Stimulated activated CD8-positive, alpha-beta memory T cell treated with anti-CD3 and anti-CD28 coated beads, Interleukin-12 subunit alpha, Interleukin-12 subunit beta, amount 100 ng/mL, for 24 hours (primary cell): Measurements from ENCODE around the gene ILDR2.

Source experiments
- DNase-seq: peaks from one replicate; pipeline ENCODE4 v3.0.0-alpha.2; 2020; ENCODE audit errors: extremely low read depth

Gene ILDR2, protein sequence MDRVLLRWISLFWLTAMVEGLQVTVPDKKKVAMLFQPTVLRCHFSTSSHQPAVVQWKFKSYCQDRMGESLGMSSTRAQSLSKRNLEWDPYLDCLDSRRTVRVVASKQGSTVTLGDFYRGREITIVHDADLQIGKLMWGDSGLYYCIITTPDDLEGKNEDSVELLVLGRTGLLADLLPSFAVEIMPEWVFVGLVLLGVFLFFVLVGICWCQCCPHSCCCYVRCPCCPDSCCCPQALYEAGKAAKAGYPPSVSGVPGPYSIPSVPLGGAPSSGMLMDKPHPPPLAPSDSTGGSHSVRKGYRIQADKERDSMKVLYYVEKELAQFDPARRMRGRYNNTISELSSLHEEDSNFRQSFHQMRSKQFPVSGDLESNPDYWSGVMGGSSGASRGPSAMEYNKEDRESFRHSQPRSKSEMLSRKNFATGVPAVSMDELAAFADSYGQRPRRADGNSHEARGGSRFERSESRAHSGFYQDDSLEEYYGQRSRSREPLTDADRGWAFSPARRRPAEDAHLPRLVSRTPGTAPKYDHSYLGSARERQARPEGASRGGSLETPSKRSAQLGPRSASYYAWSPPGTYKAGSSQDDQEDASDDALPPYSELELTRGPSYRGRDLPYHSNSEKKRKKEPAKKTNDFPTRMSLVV

DNA sequence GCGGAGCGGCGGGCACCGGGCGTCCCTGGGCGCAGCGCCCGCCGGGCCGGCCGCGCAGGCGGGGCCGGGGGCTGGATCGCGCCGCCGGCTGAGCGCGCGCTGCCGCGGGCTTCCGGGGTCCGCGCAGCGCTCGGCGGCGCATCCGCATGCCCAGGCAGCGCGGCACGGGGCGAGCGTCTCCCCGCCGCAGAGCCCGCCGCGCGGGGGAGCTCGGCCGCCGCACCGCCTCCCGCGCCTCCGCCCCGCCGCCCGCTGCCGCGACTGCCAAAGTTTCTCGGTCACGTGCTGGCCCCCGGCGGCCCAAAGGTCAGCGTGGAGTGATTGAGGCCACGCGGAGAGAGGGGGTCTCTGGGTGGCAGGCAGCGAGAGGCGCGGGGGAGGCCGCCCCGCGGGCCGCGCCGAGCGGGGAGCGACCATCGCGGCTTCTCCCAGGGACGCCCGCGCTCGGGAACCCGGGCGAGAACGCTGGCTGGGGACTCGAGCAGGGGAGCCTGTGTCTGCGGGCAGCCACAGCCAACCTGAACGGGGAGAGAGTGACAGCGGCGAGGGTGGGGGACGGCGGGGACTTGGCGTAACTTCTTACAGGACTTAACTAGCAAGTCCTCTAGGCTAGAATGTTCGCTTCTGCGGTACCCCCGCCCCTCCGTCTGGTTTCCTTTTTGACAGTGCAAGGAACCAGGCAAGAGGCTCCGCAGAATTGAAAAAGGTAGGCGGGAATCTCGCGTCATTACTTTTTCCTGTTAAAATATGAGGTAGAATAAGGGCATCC lies at the start of gene ILDR2:
Gene ILDR2, minus strand, starts transcription at position 180 of the 769 bp plus-strand sequence. CDS start 272 bp downstream, outside the sequence.
- peak; percentile 23 for DNase-seq

DNA sequence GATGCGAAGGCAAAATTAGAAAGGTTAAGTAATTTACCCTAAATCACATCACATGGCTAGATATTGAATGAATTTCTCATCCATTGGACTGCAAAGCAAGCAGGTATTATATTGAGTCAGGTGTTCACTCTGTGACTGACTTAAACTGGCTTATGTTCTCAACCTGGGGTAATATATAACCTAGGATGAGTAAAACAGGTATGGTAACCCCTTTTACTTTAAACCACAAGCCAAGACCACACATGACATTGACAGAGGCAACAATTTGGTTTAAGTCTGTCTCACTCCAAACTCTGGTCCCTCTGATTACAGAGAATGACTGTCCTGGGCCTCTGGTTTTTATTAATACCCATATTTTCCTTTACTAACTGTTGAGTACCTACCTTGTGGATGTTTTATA lies 47.0 kb upstream of the ILDR2 start:
- no peak for DNase-seq

DNA sequence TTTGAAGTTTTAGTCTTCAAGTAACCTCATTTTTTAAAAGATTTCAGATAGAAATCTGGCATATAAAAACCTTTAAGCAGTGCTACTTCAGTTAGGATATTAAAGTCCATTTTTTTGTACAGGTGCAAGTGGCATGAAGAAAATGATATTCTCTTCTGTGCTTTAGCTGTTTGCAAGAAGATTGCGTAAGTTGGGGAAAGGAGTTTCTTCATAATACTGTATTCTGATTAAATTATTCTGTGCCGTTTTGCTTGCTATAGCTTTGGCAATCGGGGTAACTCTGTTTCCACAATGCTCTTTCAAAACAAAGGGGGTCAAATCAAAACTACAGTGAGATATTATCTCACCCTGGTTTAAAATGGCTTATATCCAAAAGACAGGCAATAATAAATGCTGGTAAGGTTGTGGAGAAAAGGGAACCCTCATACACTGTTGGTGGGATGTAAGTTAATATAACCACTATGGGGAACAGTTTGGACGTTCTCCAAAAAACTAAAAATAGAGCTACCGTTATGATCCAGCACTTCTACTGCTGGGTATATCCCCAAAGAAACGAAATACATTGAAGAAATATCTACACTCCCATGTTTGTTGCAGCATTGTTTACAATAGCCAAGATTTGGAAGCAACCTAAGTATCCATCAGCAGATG lies 40.9 kb upstream of the ILDR2 start:
- DNase-seq = no peak

DNA sequence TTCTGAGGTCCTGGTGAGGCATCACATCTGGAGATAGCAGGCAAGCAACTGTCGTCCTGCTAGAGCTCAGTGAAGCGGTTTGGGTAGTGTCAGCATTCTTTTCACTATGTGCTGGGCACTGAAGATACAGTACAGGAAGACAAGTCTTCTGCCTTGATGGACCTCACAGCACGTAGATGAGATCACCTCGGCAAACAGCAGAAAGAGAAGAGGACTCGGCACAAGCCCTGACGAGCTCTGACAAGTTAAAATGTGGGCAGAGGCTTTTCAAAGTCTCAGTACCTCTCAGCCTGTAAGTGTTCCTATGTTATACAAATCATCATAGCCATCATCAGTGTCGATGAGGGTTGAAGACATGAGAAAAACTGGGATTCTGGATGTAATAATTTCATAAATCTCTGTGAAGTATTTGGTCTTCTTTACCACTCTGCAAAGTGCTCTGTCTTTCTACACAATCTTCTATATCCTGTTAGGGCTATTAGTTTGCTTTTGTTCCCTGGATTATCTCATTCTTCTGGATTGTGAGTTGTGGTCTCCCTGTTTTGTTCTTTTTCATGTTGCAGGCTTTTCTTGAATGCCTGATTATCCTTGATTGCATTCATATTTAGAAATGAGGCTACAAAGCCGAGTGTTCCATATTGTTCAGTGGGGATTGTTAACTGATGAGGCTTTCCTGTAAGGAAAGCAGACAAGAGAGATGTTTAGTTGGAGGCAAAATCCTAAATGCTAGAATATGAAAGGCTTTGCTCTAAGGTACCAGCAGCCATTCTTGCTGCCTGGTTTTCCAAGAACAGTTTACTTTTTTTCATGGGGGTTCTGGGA lies 38.0 kb upstream of the ILDR2 start:
- DNase-seq = no peak

DNA sequence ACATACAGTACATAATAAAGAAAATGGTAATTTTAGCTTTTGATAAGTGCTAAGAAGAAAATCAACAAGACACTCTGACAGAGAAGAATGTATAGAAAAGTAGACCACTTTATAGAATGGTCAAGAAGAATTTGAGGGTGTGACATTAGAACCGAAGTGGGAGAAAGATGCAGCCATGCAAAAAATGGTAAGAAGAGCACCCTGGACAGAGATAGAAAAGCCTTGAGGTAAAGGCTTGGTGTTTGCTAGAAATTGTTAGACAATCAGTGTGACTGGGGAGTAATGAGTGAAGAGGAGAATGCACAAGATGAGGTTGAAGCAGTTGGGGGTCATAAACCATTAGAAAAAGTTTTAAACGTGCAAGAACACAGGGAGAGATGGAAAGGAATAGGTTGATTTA lies 37.2 kb upstream of the ILDR2 start:
- no peak for DNase-seq

DNA sequence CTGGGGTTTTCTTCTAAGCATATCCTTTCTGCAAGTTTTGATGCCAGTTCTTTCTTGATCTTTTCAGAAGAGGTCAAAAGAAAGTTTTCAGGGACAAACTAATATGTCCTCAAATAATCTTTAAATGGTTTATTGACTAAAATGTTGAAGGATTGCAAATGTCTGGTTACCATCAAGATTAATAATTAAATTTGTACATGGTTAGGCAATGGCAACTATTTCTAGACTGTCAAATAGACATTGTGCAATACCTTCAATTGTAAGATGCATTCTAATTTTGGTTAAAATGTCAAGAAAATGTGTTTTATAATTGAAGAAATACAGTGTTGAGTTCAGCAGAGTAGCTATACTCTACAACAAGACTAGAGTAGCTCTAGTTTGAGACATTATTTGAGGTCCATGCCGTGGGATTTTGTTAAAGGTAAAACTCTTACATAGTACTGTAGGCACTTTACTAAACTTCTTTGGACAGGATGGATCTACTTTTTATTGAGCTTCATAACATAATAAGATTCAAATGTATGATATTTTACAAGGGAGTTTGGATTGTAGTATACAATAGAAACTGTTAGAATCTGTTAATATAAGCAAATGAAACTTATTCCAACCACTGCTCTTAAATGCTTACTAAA lies 36.3 kb upstream of the ILDR2 start:
- no peak for DNase-seq

DNA sequence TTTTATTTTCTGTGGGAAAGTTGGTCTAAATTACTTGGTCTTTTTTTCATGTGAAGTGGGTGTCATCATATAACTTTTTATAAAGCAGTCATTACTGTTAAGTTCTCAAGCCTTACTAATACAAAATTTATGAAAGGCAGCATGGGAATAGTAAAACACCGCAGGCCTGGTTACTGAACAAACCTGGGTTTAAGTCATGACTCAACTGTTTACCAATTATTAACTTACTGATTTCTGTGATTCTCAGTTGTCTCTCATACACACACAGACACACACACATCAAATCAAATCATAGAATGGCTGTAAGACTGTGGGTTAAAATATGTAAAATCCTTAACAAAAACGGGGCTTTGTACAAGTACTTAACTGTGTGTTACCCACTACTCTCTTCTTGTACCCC lies 28.4 kb upstream of the ILDR2 start:
- no peak for DNase-seq

DNA sequence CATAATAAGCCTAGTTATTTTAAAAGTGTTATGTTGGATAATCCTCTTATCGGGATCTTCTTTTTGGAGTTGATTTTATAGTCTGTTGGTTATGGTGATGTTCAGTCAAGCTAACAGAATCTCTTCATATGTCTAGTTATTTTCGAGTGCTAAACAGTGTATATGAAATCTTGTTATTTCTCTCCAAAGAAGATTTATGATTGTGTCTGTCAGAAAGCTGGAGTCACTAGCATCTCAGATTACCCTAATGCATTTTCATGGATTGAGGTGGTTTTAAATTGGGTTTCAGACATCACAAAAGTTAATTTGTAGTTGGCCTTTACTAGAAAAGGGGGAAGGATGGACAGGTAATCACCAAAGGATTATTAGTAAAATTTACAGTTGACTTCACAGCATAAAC lies 27.0 kb upstream of the ILDR2 start:
- DNase-seq = no peak

DNA sequence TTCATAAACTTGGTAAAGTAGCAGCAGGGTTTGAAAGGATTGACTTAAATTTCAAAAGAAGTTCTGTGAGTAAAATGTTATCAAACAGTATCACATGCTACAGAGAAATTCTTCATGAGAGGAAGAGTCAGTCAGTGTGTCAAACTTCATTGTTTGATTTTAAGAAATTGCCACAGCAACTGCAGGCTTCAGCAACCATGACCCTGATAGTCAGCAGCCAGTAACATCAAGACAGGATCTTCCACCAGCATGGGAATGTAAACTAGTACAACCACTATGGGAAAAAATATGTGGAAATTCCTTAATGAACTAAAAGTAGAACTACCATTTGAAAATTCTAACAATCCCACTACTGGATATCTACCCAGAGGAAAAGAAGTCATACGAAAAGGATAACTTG lies 25.2 kb upstream of the ILDR2 start:
- DNase-seq = no peak

DNA sequence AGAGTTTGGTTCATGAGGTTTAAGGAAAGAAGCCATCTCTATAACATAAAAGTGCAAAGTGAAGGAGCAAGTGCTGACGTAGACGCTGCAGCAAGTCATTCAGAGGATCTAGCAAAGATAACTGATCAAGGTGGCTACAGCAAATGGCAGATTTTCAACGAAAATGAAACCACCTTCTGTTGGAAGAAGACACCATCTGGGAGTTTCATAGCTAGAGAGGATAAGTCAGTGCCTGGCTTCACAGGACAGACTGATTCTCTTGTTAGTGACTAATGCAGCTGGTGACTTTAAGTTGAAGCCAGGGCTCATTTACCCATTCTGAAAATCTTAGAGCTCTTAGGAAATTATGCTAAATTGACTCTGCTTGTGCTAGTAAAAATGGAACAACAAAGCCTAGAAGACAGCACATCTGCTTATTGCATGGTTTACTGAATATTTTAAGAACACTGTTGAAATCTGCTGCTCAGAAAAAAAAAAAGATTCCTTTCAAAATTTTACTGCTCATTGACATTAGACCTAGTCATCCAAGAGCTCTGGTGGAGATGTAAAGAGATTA lies 24.2 kb upstream of the ILDR2 start:
- DNase-seq = no peak

DNA sequence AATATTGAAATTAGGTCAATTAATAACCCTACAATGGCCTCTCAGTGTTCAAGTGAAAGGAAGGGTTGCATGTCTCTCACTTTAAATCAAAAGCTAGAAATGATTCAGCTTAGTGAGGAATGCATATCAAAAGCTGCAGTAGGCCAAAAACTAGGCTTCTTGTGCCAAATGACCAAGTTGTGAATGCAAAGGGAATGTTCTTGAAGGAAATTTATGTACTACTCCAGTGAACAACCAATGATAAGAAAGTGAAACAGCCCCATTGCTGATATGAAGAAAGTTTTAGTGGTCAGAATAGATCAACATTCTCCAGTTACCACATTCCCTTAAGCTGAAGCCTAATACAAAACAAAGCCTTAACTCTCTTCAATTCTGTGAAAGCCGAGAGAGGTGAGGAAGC lies 23.7 kb upstream of the ILDR2 start:
- DNase-seq = no peak

DNA sequence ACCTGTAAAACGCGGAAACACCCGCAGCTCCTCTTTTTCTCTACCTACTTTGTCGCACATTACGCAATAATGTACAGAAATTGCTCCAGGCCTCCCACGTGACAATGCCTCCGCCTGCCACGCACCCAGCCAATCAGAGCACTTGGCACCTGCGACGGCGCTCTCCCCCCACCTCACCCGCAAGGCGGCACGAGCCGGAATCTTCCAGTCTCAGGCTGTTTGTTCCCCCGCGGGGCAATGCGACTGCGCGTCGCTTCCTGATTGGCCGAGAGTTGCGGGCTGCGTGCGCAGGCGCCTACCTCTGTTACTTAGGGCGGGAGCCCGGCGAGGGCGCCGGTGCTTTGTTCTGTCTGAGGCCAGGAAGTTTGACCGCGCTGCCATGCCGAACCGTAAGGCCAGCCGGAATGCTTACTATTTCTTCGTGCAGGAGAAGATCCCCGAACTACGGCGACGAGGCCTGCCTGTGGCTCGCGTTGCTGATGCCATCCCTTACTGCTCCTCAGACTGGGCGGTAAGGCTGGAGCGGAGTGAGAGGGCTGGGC lies 13.7 kb upstream of the ILDR2 start, which contains the start of gene MAEL:
Gene MAEL, plus strand, starts transcription at position 307 of the 542 bp plus-strand sequence. Its CDS starts 73 bp downstream, at position 380.
- no peak for DNase-seq

DNA sequence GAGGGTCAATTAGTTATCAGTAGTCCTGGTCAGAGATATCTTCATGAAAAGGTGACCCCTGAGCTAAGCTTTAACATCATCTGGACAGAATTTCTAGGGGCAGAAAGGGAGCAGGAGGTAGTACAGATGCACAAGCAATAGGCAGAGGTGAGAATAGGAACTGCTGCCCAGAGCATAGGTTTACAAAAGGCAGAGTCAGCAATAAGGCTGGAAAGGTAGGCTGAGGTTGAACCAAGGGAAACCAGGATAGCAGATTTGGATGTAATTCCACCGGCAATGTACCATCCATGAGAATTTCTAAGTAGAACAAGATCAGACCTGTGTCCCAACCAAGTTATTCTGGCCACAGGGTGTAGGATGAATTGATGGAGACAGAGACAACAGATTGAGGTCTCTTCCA lies 6.2 kb upstream of the ILDR2 start:
- DNase-seq = no peak

DNA sequence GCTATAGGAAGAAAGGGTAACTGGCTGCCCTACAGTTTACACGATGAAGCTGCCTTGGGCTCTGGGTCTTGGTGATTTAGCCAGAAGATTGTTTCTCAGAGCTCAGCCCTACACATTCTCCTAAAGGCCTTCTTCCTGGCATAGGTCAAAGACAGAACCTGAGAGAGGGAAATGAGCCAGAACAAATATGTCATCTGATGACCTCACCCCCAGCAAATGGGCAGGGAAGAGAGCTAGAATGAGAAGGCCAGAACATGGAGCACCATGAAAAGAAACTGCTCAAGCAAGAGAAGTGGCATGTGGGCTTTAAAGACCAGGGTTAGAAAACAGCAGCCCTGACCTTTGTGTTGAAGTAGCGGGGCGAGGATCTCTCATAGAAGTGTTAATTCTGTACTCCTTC lies 5.5 kb upstream of the ILDR2 start:
- no peak for DNase-seq

DNA sequence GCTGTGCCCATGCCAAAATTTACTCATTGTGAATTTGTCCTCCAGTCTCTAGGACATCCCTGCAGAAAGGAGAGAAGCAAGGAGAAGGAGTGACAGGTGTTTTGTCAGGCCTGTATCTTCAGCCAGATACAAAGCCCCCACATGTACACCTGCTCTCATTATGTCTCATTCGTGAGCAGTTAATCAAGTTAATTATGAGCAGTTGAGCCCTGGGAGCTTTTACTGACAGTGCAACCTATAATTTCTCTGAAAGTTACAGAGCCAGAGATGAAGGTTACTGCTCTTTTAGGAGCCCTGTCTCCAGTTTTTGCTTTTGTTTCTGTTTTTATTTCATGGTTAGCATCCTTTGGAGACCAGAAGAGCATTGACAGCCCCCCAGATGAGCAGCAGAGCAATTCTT lies 5.0 kb upstream of the ILDR2 start:
- DNase-seq = no peak

DNA sequence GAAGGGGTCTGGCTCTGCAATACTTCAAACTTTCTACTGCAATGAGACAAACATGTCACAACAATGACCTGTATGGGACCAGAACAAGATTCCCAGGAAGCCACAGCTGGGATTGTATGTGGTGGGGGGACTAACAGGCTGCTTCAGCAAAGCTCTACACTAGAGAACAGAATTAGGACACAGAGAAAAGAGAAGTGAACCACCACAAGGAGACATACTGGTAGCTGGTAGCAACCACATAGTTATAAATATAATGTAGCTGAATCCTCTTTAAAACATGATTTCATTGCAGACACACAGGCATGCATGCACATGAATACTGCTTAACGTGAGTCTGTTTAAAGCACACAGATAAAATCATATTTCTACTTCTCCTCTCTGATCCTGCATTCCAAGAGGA lies 3.5 kb upstream of the ILDR2 start:
- no peak for DNase-seq

DNA sequence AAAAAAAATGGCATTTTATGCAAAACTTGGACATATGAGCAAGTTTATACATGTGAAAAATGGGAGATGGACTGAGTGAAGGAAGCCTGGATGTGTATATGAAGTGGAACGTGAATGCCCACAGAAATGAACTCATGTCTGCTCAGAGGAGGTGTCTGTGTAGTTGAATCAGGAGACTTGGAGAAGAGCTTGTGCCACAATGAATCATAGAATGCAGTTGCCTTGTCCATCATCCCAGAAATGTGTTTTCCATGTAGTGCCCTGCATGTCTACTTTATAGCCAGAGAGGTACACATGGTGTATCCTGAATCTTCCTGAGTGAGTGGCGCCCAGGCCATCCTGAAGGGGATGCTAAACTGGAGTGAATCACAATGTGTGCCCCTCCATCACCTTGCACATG lies 2.6 kb upstream of the ILDR2 start:
- no peak for DNase-seq

DNA sequence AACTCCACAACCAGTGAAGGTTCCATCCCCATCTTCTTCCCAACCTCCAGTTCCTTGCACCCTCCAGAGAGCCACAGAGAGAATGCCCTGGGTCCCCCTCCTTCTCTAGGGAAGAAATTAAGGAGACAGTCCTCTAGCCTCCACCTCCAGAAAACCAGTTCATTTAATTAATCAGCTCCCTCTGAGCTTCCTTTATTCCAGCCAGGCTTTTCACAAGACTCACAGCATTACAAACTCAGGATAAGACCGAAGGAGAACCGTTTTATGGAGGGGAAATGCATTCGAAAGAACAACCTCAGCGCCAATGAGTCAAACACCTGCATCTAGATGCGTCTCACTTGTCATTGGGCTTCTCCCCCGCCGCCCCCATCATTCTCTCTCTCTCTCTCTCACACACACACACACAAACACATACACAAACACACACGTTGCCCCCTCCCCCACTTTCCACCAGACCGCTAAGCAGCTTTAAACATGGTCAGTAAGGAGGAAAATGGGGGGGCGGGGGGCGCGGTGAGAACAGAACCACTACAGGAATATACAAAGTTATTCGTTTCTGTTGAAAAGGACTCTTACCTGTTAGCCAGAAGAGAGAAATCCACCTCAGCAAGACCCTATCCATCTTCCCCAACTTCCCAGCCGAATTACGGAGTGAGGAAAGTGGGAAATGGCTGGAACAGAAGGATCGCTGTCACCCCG lies 544 bp downstream of the ILDR2 start:
- DNase-seq = no peak

DNA sequence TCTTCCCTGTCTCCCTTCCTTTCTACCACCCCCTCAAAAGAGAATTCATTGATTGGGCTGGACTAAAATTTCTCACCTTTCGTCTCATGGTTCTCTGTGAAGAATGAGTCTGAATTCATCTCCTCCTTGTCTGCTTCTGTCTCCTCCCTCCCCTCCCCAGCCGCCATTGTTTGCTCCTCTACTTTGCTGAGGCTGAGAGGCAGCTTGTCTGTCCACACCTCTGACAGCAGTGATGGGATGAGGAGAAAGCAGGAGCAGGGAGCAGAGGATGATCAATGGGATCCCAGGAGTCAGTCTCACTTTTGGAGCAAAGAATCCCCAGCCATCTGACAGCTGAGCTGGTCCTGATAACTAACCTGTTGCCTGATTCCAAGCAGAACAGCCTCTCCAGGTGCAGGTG lies 2.5 kb downstream of the ILDR2 start:
- no peak for DNase-seq

DNA sequence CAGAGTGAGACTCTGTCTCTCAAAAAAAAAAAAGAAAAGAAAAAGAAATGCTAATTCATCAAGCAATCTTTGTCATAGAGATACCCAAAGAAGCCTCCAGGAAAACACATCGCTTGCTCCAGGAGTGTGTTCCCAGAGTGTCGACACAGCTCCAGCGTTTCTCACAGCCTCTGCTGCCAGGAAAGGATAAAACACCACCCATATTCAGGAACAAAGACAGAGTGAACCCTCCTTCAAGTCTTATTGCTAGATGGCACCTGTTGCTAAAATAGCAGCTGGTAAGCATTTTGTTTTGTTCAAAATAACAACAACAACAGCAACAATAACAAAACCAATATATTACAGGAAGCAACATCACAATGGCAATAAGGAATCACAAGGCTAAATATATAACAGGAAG lies 3.1 kb downstream of the ILDR2 start:
- no peak for DNase-seq
